Prostate gland (tissue), 2 donors: ENCODE results near the gene RIMBP2. TPM values are rescaled to one million over a fixed set of nuclear protein-coding genes. Genes with fewer than 3 reads are reported as not detected.

Experiments used
- DNase-seq: peaks from one replicate; pipeline ENCODE4 v3.0.0-alpha.2; 2019; ENCODE audit warnings: low spot score
- H3K27ac ChIP-seq, 2 donors: fragments of 200-600 bp; sonication (generic); 2 replicates each; pipeline ENCODE4 v1.5.1; 2017 to 2019
- H3K27me3 ChIP-seq: fragments of 200-600 bp; sonication (generic); replicated peaks from 2 replicates; pipeline ENCODE4 v1.5.1; 2019; ENCODE audit not compliant: insufficient read depth
- H3K36me3 ChIP-seq, 2 donors: fragments of 200-600 bp; sonication (generic); 1 replicate in 1 of 2; 2 replicates in 1 of 2; pipeline versions ENCODE4 v1.5.1 to v1.8.1; 2017 to 2019
- H3K4me1 ChIP-seq: fragments of 200-600 bp; sonication (generic); replicated peaks from 2 replicates; pipeline ENCODE4 v1.5.1; 2019
- H3K4me3 ChIP-seq, 2 donors: fragments of 200-600 bp; sonication (generic); 2 replicates each; pipeline ENCODE4 v1.5.1; 2017 to 2019
- H3K9me3 ChIP-seq: fragments of 200-600 bp; sonication (generic); 2 replicates; pipeline ENCODE4 v1.5.1; 2017
- CTCF ChIP-seq, 4 experiments: fragments of 200-600 bp in 2 of 4; fragments of 450-650 bp in 2 of 4; sonication (generic) in 2 of 4; IDR thresholded peaks; 1 replicate in 3 of 4; 2 replicates in 1 of 4; pipeline ENCODE4 v1.5.1; 2016 to 2019; ENCODE audit warnings: antibody characterized with exemption in 4 of 4, mild to moderate bottlenecking in 2 of 4, moderate library complexity in 2 of 4
- POLR2A ChIP-seq: fragments of 450-650 bp; IDR thresholded peaks from one replicate; pipeline ENCODE4 v1.6.1; 2016; ENCODE audit warnings: antibody characterized with exemption, mild to moderate bottlenecking
- POLR2AphosphoS5 ChIP-seq: sonication (generic); formaldehyde crosslinking; IDR thresholded peaks from one replicate; pipeline ENCODE4 v1.6.1; 2017; ENCODE audit warnings: antibody characterized with exemption
- WGBS: methylation state at CpG from one replicate; pipeline ENCODE4 v1.1.5; 2018; 5-methylcytosine and 5-hydroxymethylcytosine counted together
- intact Hi-C: fragments of 100-400 bp; cut with DNase I; formaldehyde crosslinking; loops from one replicate; pipeline ENCODE4 v1.14.2; 2022
- total RNA-seq, 2 donors: library from RNA; depleted of rRNA; stranded (reverse); fragments of >200 nt; gene quantifications; one replicate each; pipeline ENCODE4 v1.1.0, GENCODE V29; 2016

The RIMBP2 gene
- total RNA-seq, 2 donors from 2014 or later: 0.96 to 7.0 TPM

GRCh38 chr12:130711756-130712155, 4.3 kb downstream of the RIMBP2 start:
- Histone ChIP-seq H3K36me3 (no peaks in the 10 kb centered on the region), H3K9me3 (no peaks in the 10 kb centered on the region), H3K27me3 (no peaks in the 10 kb centered on the region), H3K4me3 (no peak overlapping the region), H3K27ac (no peak overlapping the region), H3K4me1 (peaks cover 3% of the 10 kb centered on the region)
- 91% methylated on average over 16 of the region's 16 CpGs for whole genome bisulfite sequencing
- no peak for DNase-seq
- intact Hi-C loops: no loop called here
- TF ChIP-seq CTCF (IDR thresholded peaks at IDR 0.05) (no peak), POLR2AphosphoS5 (no peak), POLR2A (no peak)

DNA sequence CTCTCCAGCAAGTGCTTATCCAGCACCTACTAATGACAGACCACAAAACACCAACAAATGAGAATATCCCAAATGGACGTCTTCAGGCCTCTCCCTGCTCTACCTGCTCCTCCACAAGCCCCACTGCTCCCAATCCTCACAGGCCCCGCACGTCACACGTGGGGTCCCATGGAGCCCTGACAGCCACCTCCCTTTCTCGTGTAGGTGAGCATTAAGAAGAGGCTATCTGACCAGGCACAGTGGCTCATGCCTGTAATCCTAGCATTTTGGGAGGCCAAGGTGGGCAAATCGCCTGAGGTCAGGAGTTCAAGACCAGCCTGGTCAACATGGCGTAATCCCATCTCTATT, 5.4 kb downstream of the RIMBP2 start:
- H3K27ac ChIP-seq: no peak overlapping the region
- intact Hi-C loops: no loop called here
- H3K4me3 ChIP-seq: no peak overlapping the region
- no peaks in the 10 kb centered on the region for H3K27me3 ChIP-seq
- H3K36me3 ChIP-seq: no peaks in the 10 kb centered on the region
- no peaks in the 10 kb centered on the region for H3K9me3 ChIP-seq
- DNase-seq: no peak
- no peaks in the 10 kb centered on the region for H3K4me1 ChIP-seq
- TF ChIP-seq CTCF (IDR thresholded peaks at IDR 0.05) (no peak), POLR2AphosphoS5 (no peak), POLR2A (no peak)
- 91% methylated on average over 7 of the region's 7 CpGs for WGBS

DNA sequence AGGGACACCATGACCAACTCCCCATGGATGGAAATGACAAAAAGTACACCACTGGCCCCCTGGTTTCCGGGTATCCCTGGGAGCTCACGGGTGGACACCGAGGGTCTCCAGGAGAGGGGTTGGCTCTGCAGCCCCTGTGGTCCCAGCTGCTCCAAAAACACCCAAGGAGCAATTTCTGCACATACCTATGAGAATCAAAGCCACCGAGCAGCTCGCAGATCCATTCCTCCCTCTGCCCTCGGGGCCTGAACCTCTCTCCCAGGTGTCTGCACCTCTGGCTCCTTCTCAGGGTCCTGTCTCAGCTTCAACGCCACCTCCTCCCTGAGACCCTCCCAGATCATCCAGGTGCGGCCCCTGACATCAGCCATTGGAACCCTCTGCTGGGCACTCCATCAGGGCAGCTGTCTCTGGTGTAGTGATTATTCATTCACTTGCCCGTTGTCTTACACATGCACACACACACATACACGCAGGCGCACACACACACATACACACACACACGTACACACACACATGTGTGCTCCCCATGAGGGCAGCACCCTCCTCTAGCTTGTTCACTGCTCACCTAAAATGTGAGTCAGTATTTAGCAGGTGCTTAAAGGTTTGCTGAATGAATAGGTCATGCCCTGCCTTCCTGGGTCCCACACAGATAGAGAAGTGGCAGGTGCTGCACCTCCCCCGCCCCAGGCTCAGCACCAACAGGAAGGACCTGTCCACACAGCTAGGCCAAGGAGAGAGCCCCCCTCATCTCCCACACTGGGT, 5.9 kb downstream of the RIMBP2 start:
- Histone ChIP-seq H3K4me3 (no peak overlapping the region), H3K27ac (no peak overlapping the region), H3K4me1 (no peaks in the 10 kb centered on the region), H3K9me3 (no peaks in the 10 kb centered on the region), H3K27me3 (no peaks in the 10 kb centered on the region), H3K36me3 (no peaks in the 10 kb centered on the region)
- 92% methylated on average over 13 of the region's 13 CpGs for WGBS
- TF ChIP-seq CTCF (IDR thresholded peaks at IDR 0.05) (no peak), POLR2AphosphoS5 (no peak), POLR2A (no peak)
- intact Hi-C loops: no loop called here
- DNase-seq: no peak

- Histone ChIP-seq H3K27me3 (no peaks in the 10 kb centered on the region), H3K9me3 (no peaks in the 10 kb centered on the region), H3K27ac (no peak overlapping the region), H3K4me3 (no peak overlapping the region), H3K36me3 (no peaks in the 10 kb centered on the region), H3K4me1 (no peaks in the 10 kb centered on the region)
- no peak for DNase-seq
- no peak for TF ChIP-seq POLR2A
- TF ChIP-seq CTCF (IDR thresholded peaks at IDR 0.05): no peak
- TF ChIP-seq POLR2AphosphoS5: no peak
- intact Hi-C loops: no loop called here
- 67% methylated on average over 25 of the region's 29 CpGs for WGBS
Observed at GRCh38 chr12:130709151-130709970, 6.7 kb downstream of the RIMBP2 start.
